PC-3 (cell line): Measurements from ENCODE around the gene MYO16.

ENCODE experiments used
- CTCF ChIP-seq: fragments of 300-600 bp; sonication (generic); conservative IDR thresholded peaks from 2 replicates; pipeline ENCODE4 v1.5.1; 2017; ENCODE audit warnings: antibody characterized with exemption, low read depth, mild to moderate bottlenecking, low read length
- EZH2phosphoT487 ChIP-seq: fragments of 300-600 bp; sonication (generic); IDR thresholded peaks from 2 replicates; pipeline ENCODE4 v1.6.1; 2018; ENCODE audit warnings: mild to moderate bottlenecking, antibody characterized with exemption, low read length, borderline replicate concordance

GRCh38 chr13:109160357-109160756, 530.9 kb downstream of the MYO16 start:
- no peak for TF ChIP-seq CTCF
- TF ChIP-seq EZH2phosphoT487 = no peak
